B cell (primary cell): ENCODE data around the gene GIPR. TPM values are rescaled to one million over a fixed set of nuclear protein-coding genes. Genes with fewer than 3 reads are reported as not detected.

ENCODE experiments used
- ATAC-seq: fragments of 200-7000 bp; cut with Tn5 transposase; one replicate; pipeline ENCODE4 v1.10.0; 2021; ENCODE audit warnings: low read depth, mild to moderate bottlenecking, moderate number of reproducible peaks, moderate library complexity
- CTCF ChIA-PET: fragments of 350-600 bp; sonication (Branson Sonifier 250); formaldehyde crosslinking; loops from one replicate; lab custom pipeline; 2021; ENCODE audit warnings: antibody characterized with exemption, inconsistent platforms; lab: Charles Lee
- POLR2A ChIA-PET: fragments of 350-600 bp; sonication (Branson Sonifier 250); formaldehyde crosslinking; loops from one replicate; lab custom pipeline; 2021; ENCODE audit warnings: antibody characterized with exemption; lab: Charles Lee
- DNase-seq: peaks from one replicate; pipeline ENCODE4 v3.0.0; 2013
- H2AFZ ChIP-seq: 2 replicates; pipeline ENCODE4 v1.6.1; 2012; ENCODE audit warnings: mild to moderate bottlenecking, low read depth, low read length; ENCODE audit not compliant: insufficient read depth, poor library complexity, severe bottlenecking
- H3K27ac ChIP-seq, 2 donors: 1 replicate in 1 of 2; 2 replicates in 1 of 2; pipeline ENCODE4 v1.5.1; 2012 to 2013; ENCODE audit warnings: low read length in 2 of 2, mild to moderate bottlenecking in 2 of 2, moderate library complexity in 1 of 2
- H3K27me3 ChIP-seq, 4 experiments: fragments of 200-600 bp in 1 of 4; sonication (generic) in 1 of 4; replicated peaks in 1 of 4; 1 replicate in 2 of 4; 2 replicates in 2 of 4; pipeline versions ENCODE4 v1.6.1 to v1.7.0; 2013 to 2016; ENCODE audit warnings: low read length in 3 of 4, mild to moderate bottlenecking in 2 of 4, mixed read lengths in 1 of 4, moderate library complexity in 1 of 4; ENCODE audit not compliant: insufficient read depth in 4 of 4, control insufficient read depth in 3 of 4; ENCODE audit errors: control extremely low read depth in 1 of 4
- H3K36me3 ChIP-seq, 2 experiments: replicated peaks in 1 of 2; 1 replicate in 1 of 2; 2 replicates in 1 of 2; pipeline versions ENCODE4 v1.6.1 to v1.7.1; 2013; ENCODE audit warnings: low read length in 1 of 2; ENCODE audit not compliant: insufficient read depth in 2 of 2, control insufficient read depth in 1 of 2; ENCODE audit errors: control extremely low read depth in 1 of 2, extremely low read depth in 1 of 2
- H3K4me1 ChIP-seq, 2 donors: fragments of 200-600 bp in 1 of 2; sonication (generic) in 1 of 2; 1 replicate in 1 of 2; 2 replicates in 1 of 2; pipeline versions ENCODE4 v1.5.1 to v1.6.1; 2013 to 2017; ENCODE audit warnings: low read length in 2 of 2; ENCODE audit not compliant: control insufficient read depth in 2 of 2, insufficient read depth in 2 of 2
- H3K4me2 ChIP-seq: replicated peaks from 2 replicates; pipeline ENCODE3; 2012; ENCODE audit warnings: mild to moderate bottlenecking, low read depth, low read length; ENCODE audit not compliant: poor library complexity, severe bottlenecking
- H3K4me3 ChIP-seq, 5 experiments: fragments of 200-600 bp in 1 of 5; sonication (generic) in 1 of 5; 1 replicate in 3 of 5; 2 replicates in 2 of 5; pipeline versions ENCODE4 v1.5.1 to v1.7.0; 2011 to 2016; ENCODE audit warnings: low read length in 4 of 5, mild to moderate bottlenecking in 4 of 5, low read depth in 2 of 5, control low read depth in 1 of 5, moderate library complexity in 1 of 5; ENCODE audit not compliant: insufficient read depth in 1 of 5; ENCODE audit errors: control extremely low read depth in 1 of 5, extremely low read depth in 1 of 5
- H3K79me2 ChIP-seq: fragments of 200-600 bp; sonication (generic); one replicate; pipeline ENCODE4 v1.6.0; 2016; ENCODE audit warnings: low read length; ENCODE audit not compliant: control insufficient read depth, insufficient read depth
- H3K9ac ChIP-seq: fragments of 200-600 bp; sonication (generic); 2 replicates; pipeline ENCODE4 v1.6.1; 2017; ENCODE audit warnings: mild to moderate bottlenecking, low read length, moderate library complexity
- H3K9me3 ChIP-seq, 3 donors: one replicate each; pipeline versions ENCODE4 v1.6.1 to v1.7.1; 2013; ENCODE audit warnings: low read length in 2 of 3; ENCODE audit not compliant: control insufficient read depth in 2 of 3, insufficient read depth in 1 of 3; ENCODE audit errors: control extremely low read depth in 1 of 3
- H4K20me1 ChIP-seq: 2 replicates; pipeline ENCODE4 v1.6.0; 2012; ENCODE audit warnings: mild to moderate bottlenecking, low read length; ENCODE audit not compliant: insufficient read depth, control insufficient read depth, poor library complexity, severe bottlenecking
- H3K27ac Mint-ChIP-seq: one replicate; pipeline ENCODE4 v1.8.0; 2021; ENCODE audit warnings: mixed read lengths
- H3K27me3 Mint-ChIP-seq: one replicate; pipeline ENCODE4 v1.8.0; 2021; ENCODE audit warnings: mixed read lengths
- H3K4me1 Mint-ChIP-seq: one replicate; pipeline ENCODE4 v1.8.0; 2021; ENCODE audit warnings: mixed read lengths
- H3K4me3 Mint-ChIP-seq: one replicate; pipeline ENCODE4 v1.8.0; 2021; ENCODE audit warnings: mixed read lengths
- H3K9me3 Mint-ChIP-seq: one replicate; pipeline ENCODE4 v1.8.0; 2022; ENCODE audit warnings: mixed read lengths; ENCODE audit not compliant: insufficient read depth
- CTCF ChIP-seq: fragments of 200-600 bp; IDR thresholded peaks from one replicate; pipeline ENCODE4 v1.8.0; 2022; ENCODE audit warnings: antibody characterized with exemption, mild to moderate bottlenecking
- EZH2 ChIP-seq: IDR thresholded peaks from 2 replicates; pipeline ENCODE4 v1.6.1; 2012; ENCODE audit warnings: borderline replicate concordance, low read depth, mild to moderate bottlenecking, moderate library complexity, low read length; ENCODE audit not compliant: insufficient read depth, poor library complexity, severe bottlenecking
- WGBS: methylation state at CpG from one replicate; pipeline ENCODE4 v1.1.5; 2013; ENCODE audit warnings: missing lambda C conversion rate; ENCODE audit not compliant: insufficient coverage; 5-methylcytosine and 5-hydroxymethylcytosine counted together
- intact Hi-C: fragments of 100-400 bp; cut with micrococcal nuclease; formaldehyde crosslinking; loops from one replicate; pipeline ENCODE4 v1.10.0; 2022
- polyA plus RNA-seq: library from polyadenylated mRNA; depleted of rRNA; stranded (reverse); fragments of >200 nt; gene quantifications from 2 replicates; pipeline ENCODE4 v1.2.3, GENCODE V29; 2012
- total RNA-seq, 2 donors: library from RNA; stranded (reverse); fragments of 120-200 nt in 1 of 2; gene quantifications; 1 replicate in 1 of 2; 2 replicates in 1 of 2; pipeline versions ENCODE4 v1.2.3 to v1.2.4, GENCODE V29; 2013 to 2022

Gene GIPR
- total and polyA plus RNA-seq, 2 donors (not counting 1 experiment from before 2014, with no cell fraction given): 0.43 to 2.3 TPM

- ATAC-seq (no peak), DNase-seq (no peak)
- H3K4me1 Mint-ChIP-seq: no peaks in the 10 kb centered on the region
- no peaks in the 10 kb centered on the region for H3K9me3 ChIP-seq
- no peak overlapping the region for H3K4me3 Mint-ChIP-seq
- H3K27me3 Mint-ChIP-seq: peaks cover 13% of the 10 kb centered on the region
- no peak overlapping the region for H3K27ac Mint-ChIP-seq
- H3K9ac ChIP-seq: no peak overlapping the region
- ChIA-PET CTCF (no interaction called here), POLR2A (no interaction called here)
- peaks cover 0 to 10% (median 2%) of the 10 kb centered on the region in 4 experiments for H3K27me3 ChIP-seq
- H3K4me3 ChIP-seq: no peak overlapping the region
- H3K79me2 ChIP-seq: no peaks in the 10 kb centered on the region
- H3K4me2 ChIP-seq: no peak overlapping the region
- no peaks in the 10 kb centered on the region for H3K9me3 Mint-ChIP-seq
- intact Hi-C loops: no loop called here
- TF ChIP-seq CTCF: no peak
- TF ChIP-seq EZH2: no peak
- no peaks in the 10 kb centered on the region for H4K20me1 ChIP-seq
- H2AFZ ChIP-seq: no peak overlapping the region
- no CpG with 5 or more reads among the region's 3 CpGs for WGBS
- no peaks in the 10 kb centered on the region for H3K36me3 ChIP-seq
- no peaks in the 10 kb centered on the region for H3K4me1 ChIP-seq
- H3K27ac ChIP-seq: no peak overlapping the region
Measured at GRCh38 chr19:45655073-45655472, 12.9 kb upstream of the GIPR start.

DNA sequence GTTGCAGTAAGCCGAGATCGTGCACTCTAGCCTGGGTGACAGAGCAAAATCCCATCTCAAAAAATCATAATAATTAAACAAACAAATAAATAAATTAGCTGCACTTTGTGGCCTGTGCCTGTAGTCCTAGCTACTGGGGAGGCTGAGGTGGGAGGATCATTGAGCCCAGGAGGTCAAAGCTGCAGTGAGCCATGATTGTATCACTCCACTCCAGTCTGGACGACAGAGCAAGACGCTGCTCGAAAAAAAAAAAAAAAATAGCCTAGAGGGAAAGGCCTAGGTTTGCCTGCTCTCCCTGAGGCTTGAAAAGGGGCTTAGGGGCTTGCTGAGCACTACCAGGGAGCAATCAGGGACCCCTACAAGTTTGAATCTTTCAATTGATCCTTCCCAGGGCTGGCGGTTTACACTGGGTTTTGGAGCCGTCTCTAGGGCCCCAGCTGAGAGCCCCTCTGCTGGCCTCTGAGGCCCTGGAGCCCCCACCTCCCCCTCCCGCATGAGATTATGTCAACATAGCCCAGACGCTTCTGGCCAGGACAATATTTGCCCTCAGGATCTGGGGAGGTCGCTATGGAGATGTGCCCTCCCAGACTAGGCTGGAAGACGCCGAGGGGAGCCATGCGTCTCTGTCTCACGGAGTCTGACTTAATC, 10.4 kb upstream of the GIPR start:
- no peak overlapping the region for H3K4me2 ChIP-seq
- no peak overlapping the region for H3K4me3 ChIP-seq
- no peak overlapping the region for H3K27ac ChIP-seq
- Mint-ChIP-seq H3K27me3 (peaks cover 17% of the 10 kb centered on the region), H3K27ac (no peak overlapping the region), H3K4me3 (no peak overlapping the region), H3K9me3 (no peaks in the 10 kb centered on the region), H3K4me1 (no peaks in the 10 kb centered on the region)
- intact Hi-C loops: no loop called here
- no peak for ATAC-seq
- no peak overlapping the region for H3K9ac ChIP-seq
- 82% methylated on average over 13 of the region's 14 CpGs for WGBS
- no peak for TF ChIP-seq EZH2
- TF ChIP-seq CTCF: no peak
- H4K20me1 ChIP-seq: no peaks in the 10 kb centered on the region
- H3K9me3 ChIP-seq: no peaks in the 10 kb centered on the region
- CTCF ChIA-PET: interaction anchor here (1.6 kb wide), 1 partner anchor 15 kb away, joined by 5 read pairs; no protein-coding TSS in a partner anchor
- peaks cover 0 to 10% (median 4%) of the 10 kb centered on the region in 4 experiments for H3K27me3 ChIP-seq
- H3K79me2 ChIP-seq: no peaks in the 10 kb centered on the region
- POLR2A ChIA-PET: interaction anchor here (0.6 to 0.7 kb wide), 2 partner anchors 145 to 150 kb away, joined by 4 to 13 read pairs; no protein-coding TSS in a partner anchor
- H3K4me1 ChIP-seq: no peaks in the 10 kb centered on the region
- H3K36me3 ChIP-seq: no peaks in the 10 kb centered on the region
- H2AFZ ChIP-seq: no peak overlapping the region
- no peak for DNase-seq
